GM12865 (cell line): ENCODE measurements around the gene SGCD.
A peak's percentile ranks its signal among the peaks of the same experiment; 100 is the strongest.

Experiments used
- DNase-seq: peaks from one replicate; pipeline ENCODE4 v3.0.0; 2010; ENCODE audit warnings: low read depth
- H3K4me3 ChIP-seq: 2 replicates; pipeline ENCODE4 v1.5.1; 2011; ENCODE audit warnings: mild to moderate bottlenecking, low read depth, low read length, control low read depth
- CTCF ChIP-seq: IDR thresholded peaks from 2 replicates; pipeline ENCODE4 v1.5.1; 2011; ENCODE audit warnings: low read length, control low read depth, low read depth, inconsistent platforms; ENCODE audit not compliant: insufficient read depth; ENCODE audit errors: missing control alignments

The SGCD gene

GRCh38 chr5:156356238-156356637 lies 29.3 kb downstream of the SGCD start:
- TF ChIP-seq CTCF = no peak
- H3K4me3 ChIP-seq = no peak overlapping the region
- peak; percentile 5 for DNase-seq

GRCh38 chr5:156359476-156359875 lies 32.5 kb downstream of the SGCD start:
- no peak for TF ChIP-seq CTCF
- no peak overlapping the region for H3K4me3 ChIP-seq
- DNase-seq = no peak

- no peak for DNase-seq
- H3K4me3 ChIP-seq = no peak overlapping the region
- no peak for TF ChIP-seq CTCF
Measured at GRCh38 chr5:156361436-156362109, 34.6 kb downstream of the SGCD start.

GRCh38 chr5:156363861-156364260 lies 36.9 kb downstream of the SGCD start:
- H3K4me3 ChIP-seq = no peak overlapping the region
- TF ChIP-seq CTCF = no peak
- DNase-seq = no peak

- no peak for DNase-seq
- no peak overlapping the region for H3K4me3 ChIP-seq
- TF ChIP-seq CTCF = no peak
Measured at GRCh38 chr5:156366521-156366920, 39.6 kb downstream of the SGCD start.

- no peak for DNase-seq
- TF ChIP-seq CTCF = no peak
- no peak overlapping the region for H3K4me3 ChIP-seq
Measured at GRCh38 chr5:156367597-156367996, 40.6 kb downstream of the SGCD start.

GRCh38 chr5:156375895-156376495 lies 49.0 kb downstream of the SGCD start:
- H3K4me3 ChIP-seq = peak overlapping the region; percentile 2; the same call in 1 of the 2 replicates
- no peak for TF ChIP-seq CTCF
- DNase-seq = peak; percentile 37
